H1 (cell line): ENCODE measurements around the gene ESRP2. TPM values are rescaled to one million over a fixed set of nuclear protein-coding genes. Genes with fewer than 3 reads are reported as not detected.

Experiments
- CTCF ChIA-PET: fragments of 300-600 bp; sonication (Branson Sonifier 250); formaldehyde crosslinking; loops from one replicate; lab custom pipeline; 2021; ENCODE audit not compliant: partially characterized antibody; lab: Charles Lee
- POLR2A ChIA-PET: fragments of 300-600 bp; sonication (Branson Sonifier 250); formaldehyde crosslinking; loops from one replicate; lab custom pipeline; 2021; ENCODE audit warnings: inconsistent platforms; ENCODE audit not compliant: partially characterized antibody; lab: Charles Lee
- DNase-seq, 2 experiments: peaks; one replicate each; pipeline versions ENCODE4 v3.0.0 to v3.0.0-alpha.2; 2010 to 2022; ENCODE audit warnings: low spot score in 2 of 2, low read depth in 1 of 2, mixed read lengths in 1 of 2
- FAIRE-seq: peaks from 2 replicates; lab custom pipeline; 2011; peaks lifted over from hg19 to GRCh38; lab: Jason Lieb, UNC
- H2AFZ ChIP-seq: 2 replicates; pipeline ENCODE4 v1.8.1; 2012; ENCODE audit warnings: low read length, inconsistent platforms
- H2AK5ac ChIP-seq: 2 replicates; pipeline ENCODE4 v1.6.1; 2013; ENCODE audit warnings: low read depth, low read length
- H2BK120ac ChIP-seq: replicated peaks from 2 replicates; pipeline ENCODE3; 2013; ENCODE audit warnings: low read depth, low read length, inconsistent platforms
- H2BK12ac ChIP-seq: 2 replicates; pipeline ENCODE4 v1.6.1; 2013; ENCODE audit warnings: low read depth, low read length
- H2BK15ac ChIP-seq: 2 replicates; pipeline ENCODE4 v1.6.1; 2013; ENCODE audit warnings: low read length
- H2BK20ac ChIP-seq: 2 replicates; pipeline ENCODE4 v1.6.1; 2013; ENCODE audit warnings: low read length
- H2BK5ac ChIP-seq: 2 replicates; pipeline ENCODE4 v1.6.1; 2013; ENCODE audit warnings: low read depth, low read length
- H3K14ac ChIP-seq: 2 replicates; pipeline ENCODE4 v1.6.1; 2013; ENCODE audit warnings: inconsistent platforms; ENCODE audit not compliant: insufficient read length
- H3K18ac ChIP-seq: 2 replicates; pipeline ENCODE4 v1.6.1; 2013; ENCODE audit warnings: low read length; ENCODE audit errors: extremely low read depth
- H3K23ac ChIP-seq: 2 replicates; pipeline ENCODE4 v1.6.1; 2013; ENCODE audit warnings: inconsistent platforms; ENCODE audit not compliant: insufficient read length
- H3K23me2 ChIP-seq: 2 replicates; pipeline ENCODE4 v1.6.1; 2013; ENCODE audit warnings: low read depth, low read length
- H3K27ac ChIP-seq: 2 replicates; pipeline ENCODE4 v1.6.1; 2011; ENCODE audit warnings: low read depth, low read length, inconsistent platforms
- H3K27me3 ChIP-seq, 4 experiments: replicated peaks in 1 of 4; 1 replicate in 1 of 4; 2 replicates in 3 of 4; pipeline versions ENCODE4 v1.6.1 to v1.8.1; 2011 to 2013; ENCODE audit warnings: low read length in 3 of 4, mild to moderate bottlenecking in 3 of 4, inconsistent platforms in 2 of 4, mixed read lengths in 2 of 4, moderate library complexity in 1 of 4; ENCODE audit not compliant: control insufficient read depth in 3 of 4, insufficient read depth in 3 of 4; ENCODE audit errors: extremely low read depth in 1 of 4
- H3K36me3 ChIP-seq, 4 experiments: 2 replicates each; pipeline versions ENCODE4 v1.6.1 to v1.8.1; 2011 to 2013; ENCODE audit warnings: mild to moderate bottlenecking in 4 of 4, low read length in 3 of 4, moderate library complexity in 2 of 4, control low read depth in 1 of 4, inconsistent platforms in 1 of 4; ENCODE audit not compliant: insufficient read depth in 4 of 4, control insufficient read depth in 2 of 4
- H3K4ac ChIP-seq: replicated peaks from 2 replicates; pipeline ENCODE3; 2013; ENCODE audit warnings: low read length, low read depth, mixed read lengths, inconsistent platforms; ENCODE audit not compliant: insufficient read length
- H3K4me1 ChIP-seq, 4 experiments: replicated peaks in 1 of 4; 1 replicate in 1 of 4; 2 replicates in 3 of 4; pipeline versions ENCODE4 v1.6.1 to v1.8.1; 2011 to 2013; ENCODE audit warnings: low read length in 3 of 4, inconsistent platforms in 2 of 4, mixed read lengths in 1 of 4; ENCODE audit not compliant: insufficient read depth in 4 of 4, control insufficient read depth in 3 of 4
- H3K4me2 ChIP-seq, 2 experiments: 2 replicates each; pipeline versions ENCODE4 v1.6.1 to v1.8.1; 2011 to 2013; ENCODE audit warnings: low read depth in 2 of 2, low read length in 2 of 2, control low read depth in 1 of 2, inconsistent platforms in 1 of 2, mild to moderate bottlenecking in 1 of 2; ENCODE audit not compliant: insufficient read depth in 1 of 2
- H3K4me3 ChIP-seq, 4 experiments: fragments of 200-600, 300-600 bp in 1 of 4; sonication (generic), shearing (Covaris generic), sonication (Bioruptor Twin) in 1 of 4; 2 replicates each; pipeline versions ENCODE4 v1.5.1 to v1.8.1; 2011 to 2016; ENCODE audit warnings: low read length in 4 of 4, low read depth in 3 of 4, control low read depth in 2 of 4, inconsistent platforms in 2 of 4, mild to moderate bottlenecking in 2 of 4, mixed read lengths in 1 of 4, moderate library complexity in 1 of 4; ENCODE audit not compliant: insufficient read depth in 2 of 4; ENCODE audit errors: extremely low read depth in 1 of 4
- H3K56ac ChIP-seq: replicated peaks from 2 replicates; pipeline ENCODE3; 2013; ENCODE audit warnings: low read depth, mild to moderate bottlenecking, mixed read lengths, low read length, inconsistent platforms; ENCODE audit not compliant: insufficient read length
- H3K79me1 ChIP-seq: 2 replicates; pipeline ENCODE4 v1.6.1; 2013; ENCODE audit warnings: low read depth, low read length, control low read depth
- H3K79me2 ChIP-seq, 2 experiments: 2 replicates each; pipeline versions ENCODE4 v1.6.1 to v1.8.1; 2012 to 2013; ENCODE audit warnings: low read length in 2 of 2, mild to moderate bottlenecking in 2 of 2, inconsistent platforms in 1 of 2; ENCODE audit not compliant: insufficient read depth in 2 of 2, control insufficient read depth in 1 of 2
- H3K9ac ChIP-seq, 4 experiments: replicated peaks in 1 of 4; 1 replicate in 1 of 4; 2 replicates in 3 of 4; pipeline versions ENCODE4 v1.6.1 to v1.8.1; 2011 to 2013; ENCODE audit warnings: low read depth in 3 of 4, low read length in 3 of 4, control low read depth in 2 of 4, mild to moderate bottlenecking in 2 of 4, moderate library complexity in 2 of 4, inconsistent platforms in 1 of 4; ENCODE audit errors: extremely low read depth in 1 of 4
- H3K9me3 ChIP-seq, 2 experiments: 2 replicates each; pipeline versions ENCODE4 v1.6.1 to v1.8.1; 2012 to 2013; ENCODE audit warnings: mild to moderate bottlenecking in 2 of 2, moderate library complexity in 2 of 2, control low read depth in 1 of 2, inconsistent platforms in 1 of 2, low read depth in 1 of 2, low read length in 1 of 2, mixed read lengths in 1 of 2; ENCODE audit not compliant: insufficient read depth in 2 of 2
- H4K20me1 ChIP-seq, 2 experiments: replicated peaks in 1 of 2; 2 replicates each; pipeline versions ENCODE3 to v1.8.1; 2011 to 2013; ENCODE audit warnings: inconsistent platforms in 2 of 2, low read length in 2 of 2, mild to moderate bottlenecking in 1 of 2; ENCODE audit not compliant: insufficient read depth in 2 of 2, control insufficient read depth in 1 of 2
- H4K5ac ChIP-seq: 2 replicates; pipeline ENCODE4 v1.6.1; 2013; ENCODE audit warnings: low read length, low read depth, mixed read lengths, inconsistent platforms; ENCODE audit not compliant: insufficient read length
- H4K8ac ChIP-seq: 2 replicates; pipeline ENCODE4 v1.8.0; 2013; ENCODE audit warnings: mild to moderate bottlenecking, moderate library complexity, low read length, inconsistent platforms; ENCODE audit not compliant: insufficient read depth; ENCODE audit errors: extremely low read depth
- H4K91ac ChIP-seq: replicated peaks from 2 replicates; pipeline ENCODE3; 2013; ENCODE audit warnings: low read length, mixed read lengths, inconsistent platforms; ENCODE audit not compliant: insufficient read length
- CEBPB ChIP-seq: IDR thresholded peaks from 2 replicates; pipeline ENCODE4 v1.6.1; 2012; ENCODE audit warnings: low read depth, low read length
- CHD2 ChIP-seq: IDR thresholded peaks from 2 replicates; pipeline ENCODE4 v1.6.1; 2012; ENCODE audit warnings: low read length, improper control_type of control experiment
- GABPA ChIP-seq: IDR thresholded peaks from 2 replicates; pipeline ENCODE4 v1.6.1; 2011; ENCODE audit warnings: mild to moderate bottlenecking, low read length, moderate library complexity, borderline replicate concordance; ENCODE audit not compliant: insufficient read depth
- HDAC2 ChIP-seq, 2 experiments: fragments of 300-600 bp in 1 of 2; sonication (generic) in 1 of 2; IDR thresholded peaks; 2 replicates each; pipeline ENCODE4 v1.6.1; 2011 to 2012; ENCODE audit warnings: low read depth in 2 of 2, low read length in 2 of 2, mild to moderate bottlenecking in 2 of 2, moderate library complexity in 2 of 2, borderline replicate concordance in 1 of 2, inconsistent platforms in 1 of 2
- RFX5 ChIP-seq: IDR thresholded peaks from 2 replicates; pipeline ENCODE4 v1.6.1; 2011; ENCODE audit warnings: low read depth, low read length, improper control_type of control experiment, borderline replicate concordance
- TAF1 ChIP-seq: IDR thresholded peaks from 2 replicates; pipeline ENCODE4 v1.6.1; 2011; ENCODE audit warnings: mild to moderate bottlenecking, low read depth, low read length
- ZNF274 ChIP-seq: IDR thresholded peaks from 2 replicates; pipeline ENCODE4 v1.7.0; 2012; ENCODE audit warnings: low read length, borderline replicate concordance; ENCODE audit errors: extremely low read depth
- WGBS, 2 experiments: shearing (Covaris generic) in 1 of 2; methylation state at CpG; one replicate each; pipeline versions ENCODE4 v1.1.6 to v1.1.7; 2013 to 2015; ENCODE audit warnings: low lambda C conversion rate in 2 of 2, mixed read lengths in 2 of 2, inconsistent platforms in 1 of 2, low coverage in 1 of 2, missing lambda C conversion rate in 1 of 2; ENCODE audit not compliant: insufficient replicate concordance in 2 of 2, insufficient coverage in 1 of 2, insufficient read length in 1 of 2; ENCODE audit errors: extremely low coverage in 1 of 2, missing lambda C conversion rate in 1 of 2; 5-methylcytosine and 5-hydroxymethylcytosine counted together
- polyA plus RNA-seq, 7 experiments: library from polyadenylated mRNA; depleted of rRNA in 3 of 7; stranded (reverse) in 5 of 7; unstranded in 2 of 7; fragments of >200 nt in 5 of 7; fragments of 200-250 nt in 2 of 7; gene quantifications; 1 replicate in 5 of 7; 2 replicates in 1 of 7; 4 replicates in 1 of 7; pipeline versions ENCODE4 v1.2.1 to v1.2.3, GENCODE V29; 2011 to 2013; ENCODE audit warnings: missing spikeins in 2 of 7, mixed read lengths in 2 of 7
- total RNA-seq: library from RNA; stranded (reverse); fragmentation: NEBNext Ultra II Directional; extraction: Animal tissue kit (Norgen Biotek cat#: 25700); gene quantifications from 2 replicates; pipeline ENCODE4 v1.2.1, GENCODE V29; 2021
- TF ChIP-seq, protein P1 (sequence below): IDR thresholded peaks from 2 replicates; pipeline ENCODE4 v1.6.1; 2012; ENCODE audit warnings: inconsistent platforms

ESRP2 gene
- total and polyA plus RNA-seq, 2 of the 8 experiments (the other 6 are each of a cell fraction or from before 2014, with no cell fraction given), result 35.1 to 45.8 TPM

GRCh38 chr16:68283346-68283745 lies 47.4 kb upstream of the ESRP2 start:
- no peak overlapping the region for H3K4ac ChIP-seq
- no peak for TF ChIP-seq ZNF274
- TF ChIP-seq CHD2, result no peak
- TF ChIP-seq, protein P1, sequence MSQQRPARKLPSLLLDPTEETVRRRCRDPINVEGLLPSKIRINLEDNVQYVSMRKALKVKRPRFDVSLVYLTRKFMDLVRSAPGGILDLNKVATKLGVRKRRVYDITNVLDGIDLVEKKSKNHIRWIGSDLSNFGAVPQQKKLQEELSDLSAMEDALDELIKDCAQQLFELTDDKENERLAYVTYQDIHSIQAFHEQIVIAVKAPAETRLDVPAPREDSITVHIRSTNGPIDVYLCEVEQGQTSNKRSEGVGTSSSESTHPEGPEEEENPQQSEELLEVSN, result no peak
- TF ChIP-seq HDAC2 (IDR thresholded peaks at IDR 0.05; ENCODE audit: borderline replicate concordance in 1 of 2, low read depth in 2 of 2, low read length in 2 of 2), result no peak
- TF ChIP-seq CEBPB, result no peak
- TF ChIP-seq RFX5, result no peak
- no peak for TF ChIP-seq TAF1
- TF ChIP-seq GABPA, result no peak
- TF ChIP-seq, all 59 proteins: peak for 0
- no peaks in the 10 kb centered on the region for H3K4me1 ChIP-seq
- 70% methylated on average over 5 of the region's 5 CpGs; no CpG with 5 or more reads in 1 of the 2 experiments for WGBS, 2 experiments
- H2BK5ac ChIP-seq, result no peak overlapping the region
- no peak overlapping the region for H4K91ac ChIP-seq
- FAIRE-seq (no peak), DNase-seq (no peak)
- H3K9ac ChIP-seq, result no peak overlapping the region
- no peak overlapping the region for H2BK20ac ChIP-seq
- no peak overlapping the region for H2BK120ac ChIP-seq
- H3K36me3 ChIP-seq, result peaks cover 0 to 3% (median 0%) of the 10 kb centered on the region in 4 experiments; a peak in 2 of 8 replicates
- no peak overlapping the region for H3K4me3 ChIP-seq
- H3K4me2 ChIP-seq, result no peak overlapping the region
- no peak overlapping the region for H3K18ac ChIP-seq
- no peak overlapping the region for H2AK5ac ChIP-seq
- 0 out of 2 replicates have a peak, but pooled peaks cover 3% of the 10 kb centered on the region for H3K79me1 ChIP-seq
- no peak overlapping the region for H4K5ac ChIP-seq
- peaks cover 2 to 13% of the 10 kb centered on the region in 2 experiments for H4K20me1 ChIP-seq
- no peak overlapping the region for H3K23ac ChIP-seq
- no peak overlapping the region for H3K56ac ChIP-seq
- no peaks in the 10 kb centered on the region for H3K79me2 ChIP-seq
- no peak overlapping the region for H4K8ac ChIP-seq
- no peak overlapping the region for H3K27ac ChIP-seq
- CTCF ChIA-PET, result interaction anchor here (0.9 to 20.4 kb wide), 7 partner anchors 11 to 190 kb away, joined by 3 to 233 read pairs (median 3); partner anchors contain the start of gene SLC7A6
- no peak overlapping the region for H2BK15ac ChIP-seq
- POLR2A ChIA-PET, result interaction anchor here (0.8 to 4.9 kb wide), 5 partner anchors 8 to 46 kb away, joined by 3 to 19 read pairs (median 5); partner anchors contain the start of genes PRMT7, SLC7A6 and SLC7A6OS
- H2BK12ac ChIP-seq, result no peak overlapping the region
- H2AFZ ChIP-seq, result no peak overlapping the region
- no peaks in the 10 kb centered on the region for H3K27me3 ChIP-seq
- no peak overlapping the region for H3K14ac ChIP-seq
- H3K23me2 ChIP-seq, result no peaks in the 10 kb centered on the region
- H3K9me3 ChIP-seq, result no peaks in the 10 kb centered on the region
